Islet of Langerhans (tissue), 1 donor: Measurements from ENCODE around the gene SGTA.
"Not testable (repeated sequence)": the region's sequence is repeated elsewhere in the genome, so short reads cannot be mapped to it uniquely, and the experiment has no call there.

Experiments used
- FAIRE-seq: peaks from one replicate; lab custom pipeline; 2011; peaks lifted over from hg19 to GRCh38; lab: Jason Lieb, UNC

The SGTA gene

GRCh38 chr19:2724148-2724557 lies 58.9 kb downstream of the SGTA start:
- no peak for FAIRE-seq

DNA sequence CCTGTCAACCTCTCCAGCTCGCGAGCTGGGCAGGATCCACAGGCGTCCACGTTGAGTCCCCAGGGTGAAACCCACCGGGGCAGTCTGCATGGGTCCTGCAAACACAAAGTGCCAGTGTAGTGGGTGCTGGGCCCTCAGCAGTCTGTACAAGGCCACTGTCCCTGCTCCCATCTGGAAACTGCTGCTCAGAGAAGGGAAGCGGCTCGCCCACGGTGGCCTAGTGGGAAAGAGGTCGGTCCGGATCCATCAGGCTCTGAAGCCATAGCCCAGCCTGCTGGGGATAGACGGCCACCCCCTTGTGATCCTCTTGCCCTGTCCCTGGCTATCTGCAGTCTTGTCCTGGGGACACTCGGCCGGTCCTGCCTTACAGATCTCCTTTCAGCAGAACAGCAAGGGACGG lies 59.3 kb downstream of the SGTA start:
- FAIRE-seq: no peak

- no peak for FAIRE-seq
Measured at GRCh38 chr19:2723345-2723715, 59.7 kb downstream of the SGTA start.

DNA sequence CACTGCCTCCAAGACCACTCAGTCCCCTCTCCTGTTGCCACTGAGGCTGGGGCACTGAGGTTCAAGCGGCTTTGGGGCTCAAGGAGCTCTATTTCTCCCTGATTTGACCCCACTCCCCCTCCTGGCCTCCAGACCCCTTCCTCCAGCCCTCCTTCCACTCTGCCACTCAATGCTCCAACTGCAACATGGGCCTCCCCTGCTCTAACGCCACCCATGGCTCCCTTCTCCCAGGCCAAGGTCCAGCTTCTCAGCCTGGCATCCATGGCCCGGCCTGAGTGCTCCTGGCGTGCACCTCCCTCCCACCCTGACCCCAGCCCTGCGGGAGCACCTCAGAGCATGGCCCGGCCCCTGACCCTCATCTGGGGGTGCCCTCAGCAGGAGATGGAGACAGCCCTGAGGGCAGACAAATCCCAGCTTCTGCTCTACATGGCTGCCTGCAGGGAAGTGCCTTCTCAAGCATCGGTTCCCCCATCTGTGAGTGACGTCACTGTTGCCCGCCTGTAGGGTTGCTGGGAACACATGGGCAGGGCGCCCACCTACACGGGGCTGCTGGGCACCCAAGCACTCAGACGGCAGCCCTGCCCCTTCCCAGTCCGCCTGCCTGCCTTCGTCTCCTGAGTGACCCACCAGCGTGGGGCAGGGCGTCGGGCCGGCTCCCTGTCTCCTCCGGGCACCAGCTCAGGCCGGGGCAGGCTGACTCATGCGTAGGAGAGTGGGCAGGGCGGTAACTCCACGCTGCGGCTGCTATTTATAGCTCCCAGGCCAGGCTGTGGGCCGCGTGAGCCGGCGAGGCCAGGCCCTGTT lies 60.3 kb downstream of the SGTA start:
- FAIRE-seq: no peak

DNA sequence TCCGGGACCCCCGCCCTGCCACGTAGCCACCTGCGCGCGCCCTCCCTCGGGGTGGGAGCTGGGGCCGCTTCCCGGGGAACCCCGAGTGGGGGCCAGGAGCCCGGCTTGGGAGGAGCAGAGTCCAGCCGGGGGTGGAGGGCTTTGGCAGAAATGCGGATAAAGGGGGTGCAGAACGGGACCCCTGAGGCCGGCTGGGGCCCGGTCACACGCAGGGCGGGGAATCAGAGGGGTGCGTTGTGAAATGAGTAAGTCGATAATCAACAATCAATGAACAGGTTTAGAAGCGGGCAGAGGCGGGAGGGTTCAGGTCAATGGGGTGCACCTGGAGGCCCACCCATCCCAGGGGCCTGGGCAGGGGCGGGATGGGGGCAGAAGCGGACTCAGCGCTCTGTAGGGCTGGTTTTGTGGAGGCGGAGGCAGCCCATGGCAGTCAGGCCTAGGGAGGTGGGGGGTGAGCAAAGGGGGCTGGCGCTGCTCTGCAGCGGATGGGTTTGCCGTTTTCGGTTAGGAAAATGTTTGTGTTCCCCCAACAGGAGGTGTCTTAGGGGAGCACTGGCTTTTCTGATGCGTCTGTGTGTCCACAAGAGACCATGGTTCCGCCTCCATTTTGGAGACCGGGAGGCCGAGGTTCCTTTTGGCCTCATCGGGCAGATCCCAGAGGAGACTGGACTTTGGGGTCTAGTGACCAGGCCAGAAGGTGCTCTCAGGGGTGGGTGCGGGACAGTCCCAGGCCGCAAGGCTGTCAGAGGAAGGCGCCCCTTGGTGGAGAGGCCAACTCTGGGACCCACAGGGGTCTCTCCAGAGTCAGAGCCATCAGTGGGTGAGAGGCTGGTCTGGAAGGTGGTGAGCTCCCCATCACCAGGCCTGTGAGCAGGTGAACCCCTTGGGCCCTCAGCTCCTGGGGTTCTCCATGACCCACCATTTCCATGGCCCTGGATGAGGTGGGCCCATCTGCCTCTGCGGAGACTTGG lies 61.2 kb downstream of the SGTA start:
- FAIRE-seq: no peak

- no peak for FAIRE-seq
Measured at GRCh38 chr19:2720777-2721569, 62.1 kb downstream of the SGTA start, which contains the start of gene DIRAS1. Gene DIRAS1, minus strand, starts transcription at chr19:2721372. Its CDS starts 3,566 bp downstream, at chr19:2717806.

- FAIRE-seq: no peak
Measured at GRCh38 chr19:2719920-2720776, 62.9 kb downstream of the SGTA start.

GRCh38 chr19:2719232-2719735 lies 63.8 kb downstream of the SGTA start:
- FAIRE-seq: no peak

- FAIRE-seq: no peak
Measured at GRCh38 chr19:2717638-2718541, 65.2 kb downstream of the SGTA start.

DNA sequence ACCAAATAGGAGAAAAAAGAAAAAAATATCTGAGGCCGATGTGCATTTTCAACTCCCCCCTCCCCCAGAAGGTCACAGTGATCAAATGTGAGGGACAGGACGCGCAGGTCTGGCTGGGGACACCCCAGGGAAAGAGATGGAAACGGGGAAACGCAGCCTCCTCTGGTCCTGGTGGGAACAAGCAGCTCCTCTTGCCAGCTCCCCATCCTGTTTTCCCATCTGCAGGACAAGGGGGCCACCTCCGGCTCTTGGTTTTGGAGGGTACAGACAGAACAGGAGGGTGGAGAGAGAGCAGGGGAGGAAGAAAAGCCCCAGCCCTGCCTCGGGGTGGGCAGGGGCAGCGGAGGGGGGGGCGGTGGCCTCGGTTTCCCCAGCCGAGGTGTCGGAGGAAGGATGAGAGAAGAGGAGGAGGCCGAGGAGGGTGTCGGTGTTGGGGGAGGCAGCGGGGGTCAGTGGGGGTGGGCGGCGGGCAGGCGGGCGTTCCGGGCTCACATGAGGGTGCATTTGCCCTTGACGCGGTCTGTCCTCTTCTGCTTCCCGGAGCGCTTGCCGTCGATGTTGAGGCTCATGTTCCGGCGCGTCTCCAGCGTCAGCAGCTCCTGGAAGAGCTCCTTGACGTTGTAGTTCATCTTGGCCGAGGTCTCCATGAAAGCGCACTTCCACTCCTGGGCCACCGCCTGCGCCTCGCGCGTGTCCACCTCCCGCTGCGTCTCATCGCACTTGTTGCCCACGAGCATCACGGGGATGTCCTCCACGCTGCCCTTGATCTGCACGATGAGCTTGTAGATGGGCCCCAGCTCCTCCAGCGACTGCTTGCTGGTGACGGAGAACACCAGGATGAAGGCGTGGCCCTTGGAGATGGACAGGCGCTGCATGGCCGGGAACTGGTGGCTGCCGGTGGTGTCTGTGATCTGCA lies 66.1 kb downstream of the SGTA start:
- no peak for FAIRE-seq

GRCh38 chr19:2716275-2716650 lies 66.8 kb downstream of the SGTA start:
- FAIRE-seq: no peak

DNA sequence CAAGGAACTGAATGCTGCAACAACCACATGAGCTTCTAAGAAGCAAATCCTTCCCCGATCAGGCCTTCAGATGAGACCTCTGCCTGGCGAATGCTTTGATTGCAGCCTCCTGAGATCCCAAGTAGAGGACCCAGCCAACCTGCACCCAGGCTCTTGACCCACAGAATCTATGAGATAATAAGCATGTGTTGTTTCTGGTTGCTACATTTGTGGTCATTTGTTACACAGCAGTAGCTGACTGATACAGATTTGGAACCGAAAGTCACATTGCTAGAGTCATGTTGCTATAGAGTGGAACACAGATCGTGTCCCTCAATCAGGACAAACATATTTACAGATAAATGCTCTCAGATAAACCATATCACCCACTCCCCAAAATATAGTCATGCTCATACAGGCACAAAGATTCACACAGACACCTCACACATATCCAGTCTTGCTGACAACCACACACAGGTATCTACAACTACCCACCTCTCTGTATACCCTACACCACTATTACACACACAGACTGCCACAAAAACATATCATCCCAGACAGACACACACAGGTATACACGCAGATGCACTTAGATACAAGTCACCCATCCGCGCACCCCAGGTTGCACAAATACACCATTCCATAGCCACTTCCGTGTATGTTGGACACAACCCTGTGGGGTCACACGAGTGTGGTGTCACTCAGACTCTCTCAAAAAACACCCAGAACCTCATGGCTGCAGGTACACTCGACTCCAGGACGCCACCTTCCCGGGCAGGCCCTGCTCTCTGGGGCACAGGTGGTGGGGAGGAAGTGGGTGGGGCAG lies 67.4 kb downstream of the SGTA start:
- FAIRE-seq: no peak

DNA sequence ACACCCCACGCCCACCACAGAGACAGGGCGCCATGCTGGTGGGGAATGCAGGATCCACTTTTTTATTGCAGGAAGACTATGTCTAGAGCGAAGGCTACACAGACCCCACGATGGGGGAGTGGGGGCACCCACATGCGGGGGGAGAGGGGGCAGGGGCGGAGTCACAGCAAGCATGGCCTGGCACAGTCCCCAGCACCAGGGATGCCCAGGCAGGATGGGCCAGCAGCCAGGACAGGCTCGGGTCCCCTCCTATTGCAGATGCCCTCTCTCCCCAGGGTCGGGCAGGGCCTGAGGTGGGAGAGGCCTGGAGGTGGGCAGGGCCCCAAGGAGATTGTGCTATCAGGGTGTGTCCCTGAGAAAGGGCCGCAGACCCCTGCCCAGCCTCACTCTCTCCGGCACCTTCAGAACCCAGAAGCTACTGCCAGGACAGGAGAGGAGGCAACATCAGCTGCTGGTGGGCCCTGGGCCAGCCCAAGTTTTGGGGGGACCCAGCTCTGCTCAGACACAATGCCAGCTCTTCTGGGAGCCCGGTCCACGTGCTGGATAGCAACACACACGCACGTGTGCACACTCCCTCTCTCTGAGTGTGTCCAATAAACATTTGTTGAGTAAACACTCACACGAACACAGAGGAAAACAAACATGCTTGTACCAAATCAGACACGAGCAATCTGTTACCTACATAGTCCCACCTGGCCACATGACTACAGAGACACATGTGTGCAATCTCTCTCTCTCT lies 68.4 kb downstream of the SGTA start:
- no peak for FAIRE-seq

GRCh38 chr19:2714102-2714501 lies 69.0 kb downstream of the SGTA start:
- not testable (repeated sequence) for FAIRE-seq

- FAIRE-seq: not testable (repeated sequence)
Measured at GRCh38 chr19:2713170-2713569, 69.9 kb downstream of the SGTA start.

DNA sequence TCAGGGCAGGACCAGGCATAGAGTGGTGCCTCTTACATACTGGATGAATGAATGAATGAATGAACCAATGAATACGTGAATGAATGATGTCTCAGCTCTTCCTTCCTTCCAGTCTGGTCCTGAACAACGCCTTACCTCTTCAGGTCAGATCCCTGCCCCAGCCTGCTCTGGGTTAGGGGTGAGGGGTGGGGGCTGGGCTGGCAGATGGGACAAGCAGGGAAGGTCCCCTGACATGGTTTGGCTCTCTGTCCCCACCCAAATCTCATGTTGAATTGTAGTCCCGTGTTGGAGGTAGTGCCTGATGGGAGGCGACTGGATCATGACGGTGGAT lies 71.2 kb downstream of the SGTA start:
- no peak for FAIRE-seq

DNA sequence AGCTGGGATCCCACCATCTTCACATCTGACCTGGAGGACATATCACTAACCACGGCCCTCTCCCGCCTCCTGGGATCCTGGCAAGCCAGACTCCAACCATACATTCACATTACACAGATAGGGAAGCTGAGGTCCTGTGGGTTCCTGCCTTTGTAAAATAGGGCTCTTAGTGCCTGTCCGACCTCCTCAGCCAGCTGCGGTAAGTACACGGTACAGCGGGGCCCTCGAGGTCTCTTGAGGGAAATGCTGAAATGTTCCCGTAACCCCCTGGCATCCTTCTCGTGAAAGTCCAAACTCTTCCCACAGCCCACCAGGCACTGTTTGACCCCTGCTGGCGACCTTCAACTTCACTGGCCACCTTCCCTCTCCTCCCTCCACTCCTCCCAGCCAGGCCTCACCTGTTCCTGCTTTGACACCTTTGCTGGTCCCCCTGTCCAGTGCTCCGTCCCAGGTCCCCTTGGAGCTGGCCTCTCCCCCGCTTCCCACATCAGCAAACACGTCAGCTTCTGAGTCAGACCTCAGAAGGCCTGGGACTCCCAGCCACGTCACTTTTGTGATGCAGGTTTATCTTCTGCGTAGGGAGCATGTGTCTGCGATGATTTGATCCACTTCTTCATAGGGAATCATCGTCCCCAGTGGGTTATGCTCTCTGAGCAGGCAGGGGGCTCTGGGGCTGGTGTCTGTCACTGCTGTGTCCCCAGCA lies 71.8 kb downstream of the SGTA start:
- FAIRE-seq: no peak
